Stimulated activated CD8-positive, alpha-beta memory T cell treated with anti-CD3 and anti-CD28 coated beads, Interleukin-7, amount 100 ng/mL, for 4 hours (primary cell): ENCODE results near the gene TCIRG1.

Experiments used
- DNase-seq, 2 donors: peaks; one replicate each; pipeline ENCODE4 v3.0.0-alpha.2; 2020; ENCODE audit warnings: low read depth in 2 of 2

Gene TCIRG1

GRCh38 chr11:68051191-68052136 lies 12.6 kb downstream of the TCIRG1 start:
- no peak for DNase-seq

DNA sequence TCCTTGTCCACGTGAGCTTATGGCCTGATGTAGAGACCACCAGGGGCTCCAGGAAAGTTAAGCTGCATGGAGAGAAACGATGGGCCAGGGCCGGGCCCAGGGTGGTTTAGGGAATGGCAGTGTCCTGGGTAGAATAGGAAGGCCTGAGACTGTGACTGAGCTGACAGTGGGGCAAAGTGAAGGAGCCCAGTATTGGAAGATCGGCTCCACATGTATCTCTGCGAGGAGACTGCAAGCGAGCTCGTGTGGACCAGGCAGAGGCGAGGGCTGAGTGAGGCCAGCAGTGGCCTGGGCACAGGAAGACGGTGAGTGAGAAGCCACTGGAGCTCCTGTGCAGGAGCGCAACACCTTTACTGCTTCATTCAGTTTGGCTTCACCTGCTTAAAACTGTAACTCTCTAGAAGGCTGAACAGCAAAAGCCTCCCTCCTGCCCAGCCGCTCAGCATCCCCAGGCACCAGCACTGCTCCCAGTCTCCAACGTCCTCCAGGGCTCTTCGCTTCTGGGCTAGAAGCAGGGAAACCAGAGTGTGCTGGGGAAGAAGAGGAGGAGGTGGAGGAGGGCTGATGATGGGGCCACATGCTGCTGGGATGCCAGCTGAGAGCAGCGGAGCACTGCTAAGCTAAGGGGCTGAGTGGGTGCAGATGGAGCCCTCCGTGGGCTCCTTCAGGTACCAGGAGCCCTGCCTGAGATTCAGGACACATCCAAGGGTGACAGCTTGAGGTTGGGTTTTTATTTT lies 13.5 kb downstream of the TCIRG1 start:
- no peak for DNase-seq

DNA sequence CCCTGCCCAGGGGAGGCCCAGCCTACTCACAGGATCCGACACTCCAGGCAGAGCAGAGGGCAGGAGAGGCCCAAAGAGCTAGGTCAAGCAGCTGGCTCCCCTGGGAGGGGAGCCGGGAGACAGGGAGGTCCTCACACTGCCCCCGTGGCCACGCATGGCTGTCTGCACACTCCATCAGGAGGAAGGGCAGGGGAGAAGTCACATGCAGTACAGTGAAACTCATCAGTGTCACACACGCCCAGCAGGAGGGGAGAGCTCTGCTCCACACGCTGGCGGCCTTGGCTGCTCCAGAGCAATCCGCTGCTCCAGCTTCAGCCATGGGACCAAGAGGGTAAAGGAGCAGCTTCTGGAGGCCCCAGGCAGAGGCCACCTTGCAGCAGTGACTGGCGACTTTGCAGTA lies 14.3 kb downstream of the TCIRG1 start:
- no peak for DNase-seq

DNA sequence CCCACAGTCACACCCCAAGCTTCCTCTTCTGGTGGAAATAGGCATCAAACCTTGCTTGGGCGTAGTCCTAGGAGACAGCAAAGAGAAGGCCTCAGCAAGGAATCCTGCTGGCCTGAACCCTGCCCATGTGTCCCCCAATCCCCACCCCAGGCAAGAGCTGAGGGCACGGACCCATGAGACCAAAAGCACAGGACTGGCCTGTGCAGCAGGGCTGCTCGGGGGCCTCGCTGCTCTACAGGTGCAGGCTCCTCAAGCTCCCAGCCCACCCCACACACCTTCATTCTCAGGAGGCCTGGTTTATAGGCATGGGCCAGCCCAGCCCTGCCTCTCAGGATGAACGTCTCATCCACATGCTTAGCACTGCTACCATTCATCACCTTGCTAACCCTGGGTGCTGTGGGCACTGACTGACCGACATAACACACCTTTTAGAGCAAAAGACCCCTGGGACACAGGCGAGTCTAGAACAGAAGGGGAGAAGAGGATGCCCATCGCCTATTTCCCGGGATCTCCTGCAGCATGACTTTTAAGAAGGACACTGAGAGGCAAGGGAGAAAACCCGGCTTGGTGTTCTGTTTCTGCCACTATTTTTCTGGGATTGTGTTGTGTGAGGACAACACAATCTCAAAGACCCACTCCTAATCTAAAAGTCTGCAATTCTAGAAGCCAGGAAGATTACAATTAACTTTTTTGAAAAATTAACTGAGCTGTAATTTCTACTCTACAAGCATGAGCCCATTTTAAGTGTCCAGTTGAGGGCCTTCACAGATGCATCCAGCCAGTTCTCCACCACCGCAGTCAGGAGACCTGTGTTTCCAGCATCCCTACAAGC lies 15.4 kb downstream of the TCIRG1 start:
- DNase-seq: no peak

- DNase-seq: no peak
Observed at GRCh38 chr11:68056317-68057285, 17.8 kb downstream of the TCIRG1 start.

- no peak for DNase-seq
Observed at GRCh38 chr11:68057807-68058206, 19.0 kb downstream of the TCIRG1 start.

GRCh38 chr11:68061508-68061907 lies 22.7 kb downstream of the TCIRG1 start:
- DNase-seq: no peak

- no peak for DNase-seq
Observed at GRCh38 chr11:68064926-68065325, 26.1 kb downstream of the TCIRG1 start.

DNA sequence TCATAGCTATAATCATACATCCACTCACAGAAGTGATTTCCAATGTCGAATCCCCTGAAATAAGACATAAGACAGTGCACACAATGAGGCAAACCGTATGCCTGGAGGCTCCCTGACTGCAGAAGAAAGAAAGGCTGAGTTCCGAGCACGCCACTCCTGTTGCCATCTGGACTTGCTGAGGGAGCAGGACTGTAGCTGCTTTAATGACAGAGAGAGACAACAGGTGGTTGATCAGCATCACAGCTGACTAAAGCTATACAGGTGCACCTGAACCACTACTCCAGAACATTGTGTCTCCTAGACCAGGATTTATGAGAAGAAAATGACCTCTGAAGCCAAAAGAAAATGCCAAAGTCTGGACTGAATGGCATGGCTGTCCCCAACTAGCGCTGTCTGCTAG lies 27.0 kb downstream of the TCIRG1 start:
- no peak for DNase-seq

DNA sequence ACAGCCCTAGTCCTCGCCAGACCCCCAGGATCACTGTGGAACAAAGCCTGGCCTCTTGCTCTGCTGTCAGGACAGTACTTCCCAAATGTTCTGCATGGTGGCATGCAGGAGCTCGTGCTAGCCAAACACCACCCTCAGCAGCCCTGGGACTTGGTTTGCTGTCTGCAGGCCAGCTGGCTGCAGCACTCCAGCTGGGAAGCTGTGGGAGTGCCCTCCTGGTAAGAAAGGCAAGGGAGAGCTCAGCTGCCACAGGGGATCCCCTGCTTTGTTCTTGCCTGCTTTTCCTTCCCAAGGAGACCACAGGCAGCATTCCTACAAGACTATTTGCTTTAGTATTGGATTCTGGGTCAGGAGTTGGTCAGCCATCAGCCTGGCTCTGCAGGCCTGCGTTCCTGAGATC lies 27.9 kb downstream of the TCIRG1 start:
- no peak for DNase-seq

DNA sequence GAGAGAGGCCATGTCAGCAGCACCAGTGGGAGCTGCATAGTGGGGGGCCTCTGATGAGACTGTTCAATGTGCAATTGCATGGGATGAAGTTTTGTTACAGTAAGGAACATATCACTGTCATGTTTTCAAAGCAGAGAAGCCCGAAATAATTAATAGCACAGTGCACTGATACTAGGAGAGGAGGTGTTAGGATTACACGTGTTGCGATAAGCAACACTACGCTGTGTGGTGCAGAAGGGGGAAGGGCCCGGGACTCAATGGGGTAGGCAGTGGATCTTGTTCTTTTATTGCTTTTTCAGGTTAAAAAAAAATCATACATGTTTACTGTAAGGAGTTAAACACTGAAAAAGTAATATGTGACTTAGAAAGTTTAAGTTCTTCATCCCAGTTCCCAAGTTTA lies 29.2 kb downstream of the TCIRG1 start:
- no peak for DNase-seq

GRCh38 chr11:68071281-68072048 lies 32.6 kb downstream of the TCIRG1 start:
- no peak for DNase-seq

DNA sequence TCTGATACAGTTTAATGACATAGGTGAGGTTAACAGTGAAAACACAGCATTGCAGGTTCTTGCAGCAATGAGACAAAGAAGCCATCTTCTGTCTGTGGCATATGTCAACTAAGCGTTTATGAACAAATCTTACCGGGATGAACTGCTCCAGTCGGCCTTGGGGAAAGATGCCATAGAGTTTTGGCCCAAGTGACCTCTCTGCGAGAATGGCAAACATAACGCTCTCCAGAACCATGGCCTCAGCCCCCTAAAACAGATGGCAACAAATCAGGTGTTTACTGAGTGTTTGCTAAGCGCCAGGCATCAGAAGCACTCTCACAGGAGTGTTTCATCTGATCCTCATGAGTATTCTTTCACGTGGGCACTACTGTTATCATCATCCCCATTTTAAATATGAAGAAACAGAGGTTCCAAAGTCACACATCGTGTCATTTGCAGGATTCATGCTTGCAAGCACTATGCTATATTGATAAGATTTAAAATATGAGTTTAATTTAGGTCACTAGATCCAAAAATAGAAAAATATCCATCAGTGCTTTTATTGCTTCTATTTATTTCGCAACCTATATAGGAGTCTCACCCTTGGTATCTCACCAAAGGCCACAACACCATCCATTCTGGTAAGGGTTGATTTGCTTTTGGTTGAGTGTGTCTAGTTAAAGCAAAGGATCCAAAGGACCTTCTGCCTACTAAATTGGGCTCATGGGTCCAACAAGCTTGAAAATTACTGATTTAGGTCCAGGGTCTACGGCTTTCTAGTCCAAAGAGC lies 35.9 kb downstream of the TCIRG1 start:
- no peak for DNase-seq

DNA sequence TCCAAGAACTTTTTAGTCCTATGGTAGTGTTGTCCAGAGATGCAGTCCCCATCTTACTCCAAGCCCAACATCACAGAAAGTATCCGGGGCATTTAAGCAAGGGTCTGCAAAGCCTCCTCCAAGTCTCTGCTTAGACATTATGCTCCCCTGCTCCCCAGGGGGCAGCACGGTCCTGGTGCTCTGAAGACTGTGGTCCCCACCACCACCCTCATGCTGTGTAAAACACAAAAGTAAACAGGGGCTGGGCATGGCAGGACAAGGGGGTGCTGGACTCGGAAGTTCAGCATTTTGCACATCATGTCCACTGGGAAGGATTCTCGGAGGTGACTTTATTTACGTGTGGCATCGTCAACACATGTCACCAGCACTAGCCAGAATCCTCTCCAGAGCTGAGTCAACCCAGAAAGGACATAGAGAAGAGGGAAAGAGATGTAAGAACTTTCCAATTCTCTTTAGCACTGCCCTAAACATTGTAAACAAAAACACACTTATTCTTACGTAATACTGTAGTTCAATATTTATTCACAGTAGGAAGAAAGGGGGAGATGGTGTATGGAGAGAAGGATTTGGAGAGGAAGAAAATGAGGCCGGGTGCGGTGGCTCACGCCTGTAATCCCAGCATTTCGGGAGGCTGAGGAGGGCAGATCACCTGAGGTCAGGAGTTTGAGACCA lies 37.7 kb downstream of the TCIRG1 start:
- no peak for DNase-seq

GRCh38 chr11:68077617-68078582 lies 39.1 kb downstream of the TCIRG1 start:
- DNase-seq: no peak

DNA sequence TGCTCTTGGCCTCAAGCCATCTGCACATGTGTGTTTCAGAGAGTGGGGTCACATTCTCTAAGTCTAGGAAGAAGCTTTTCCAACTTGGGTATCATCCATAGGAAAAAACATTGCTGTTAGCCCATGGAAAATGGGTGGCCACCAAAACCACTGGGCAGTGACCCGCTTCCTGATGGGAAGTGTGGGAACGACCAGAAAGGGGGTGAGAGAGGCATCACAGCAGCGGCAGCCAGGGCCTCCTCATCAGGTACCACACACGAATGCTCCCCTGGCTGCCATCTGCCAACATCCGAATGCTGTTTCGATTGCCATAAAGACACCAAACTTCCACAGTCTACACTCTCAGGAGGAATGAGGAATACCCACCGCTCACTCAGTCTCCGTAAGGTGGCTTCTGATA lies 42.0 kb downstream of the TCIRG1 start:
- no peak for DNase-seq

DNA sequence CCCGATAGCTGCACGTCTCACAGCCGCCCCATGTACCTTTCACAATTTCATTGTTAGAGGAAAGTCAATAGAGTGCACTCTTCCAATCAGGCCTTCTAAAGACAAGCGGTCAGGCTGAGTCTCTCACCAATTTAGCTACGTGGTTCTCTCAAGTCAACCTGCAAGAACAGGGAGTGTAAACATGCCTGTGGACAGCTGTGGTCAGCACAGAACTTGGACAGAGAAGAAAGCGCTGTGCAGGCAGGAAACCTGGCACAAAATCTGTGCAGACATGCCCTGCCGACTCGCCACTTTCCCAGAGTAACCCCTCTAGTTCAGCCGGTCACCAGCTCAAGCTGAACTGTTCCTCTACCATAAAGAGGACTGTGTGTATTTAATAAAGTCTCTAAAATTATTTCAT lies 42.9 kb downstream of the TCIRG1 start:
- DNase-seq: no peak

GRCh38 chr11:68082481-68082880 lies 43.7 kb downstream of the TCIRG1 start:
- DNase-seq: no peak
